ENCODE data around the gene LMX1B. TPM values are rescaled to one million over a fixed set of nuclear protein-coding genes. Genes with fewer than 3 reads are reported as not detected.

The LMX1B gene
- total RNA-seq, 1 donor from 2014 or later, result 0.26 TPM

GRCh38 chr9:126658956-126659555 lies 45.3 kb downstream of the LMX1B start:
- no peak for TF ChIP-seq CTCF (IDR thresholded peaks at IDR 0.05; ENCODE audit: unreplicated experiment)
- Mint-ChIP-seq H3K9me3 (ENCODE audit: unreplicated experiment) (no peaks in the 10 kb centered on the region), H3K27me3 (ENCODE audit: unreplicated experiment) (peaks cover 9% of the 10 kb centered on the region), H3K36me3 (ENCODE audit: low read depth, unreplicated experiment) (peaks cover 3% of the 10 kb centered on the region), H3K27ac (ENCODE audit: unreplicated experiment) (no peak overlapping the region), H3K4me3 (ENCODE audit: unreplicated experiment) (no peak overlapping the region), H3K4me1 (ENCODE audit: unreplicated experiment) (peaks cover 3% of the 10 kb centered on the region)
- DNase-seq (ENCODE audit: low spot score), result no peak

DNA sequence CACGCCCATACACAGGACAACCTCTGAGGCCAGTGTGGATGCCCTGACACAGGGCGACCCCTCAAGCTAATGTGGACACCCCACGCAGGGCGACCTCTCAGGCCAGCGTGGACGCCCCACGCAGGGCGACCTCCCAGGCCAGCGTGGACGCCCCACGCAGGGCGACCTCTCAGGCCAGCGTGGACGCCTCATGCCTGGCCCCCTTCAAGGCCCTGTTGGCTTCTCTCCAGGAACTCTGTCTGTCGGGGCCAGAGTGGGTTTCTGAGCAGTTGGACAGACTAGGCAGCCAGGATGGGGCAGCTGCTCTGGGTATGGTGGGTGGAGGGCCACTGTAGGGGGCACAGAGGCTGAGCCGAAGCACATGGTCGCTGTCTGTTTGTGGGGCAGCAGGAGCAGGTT lies 47.4 kb downstream of the LMX1B start:
- Mint-ChIP-seq H3K27me3 (ENCODE audit: unreplicated experiment) (peaks cover 10% of the 10 kb centered on the region), H3K27ac (ENCODE audit: unreplicated experiment) (no peak overlapping the region)

GRCh38 chr9:126661521-126662251 lies 48.0 kb downstream of the LMX1B start:
- H3K27ac Mint-ChIP-seq (ENCODE audit: unreplicated experiment), result peak overlapping the region; percentile 30
- H3K36me3 Mint-ChIP-seq (ENCODE audit: low read depth, unreplicated experiment), result peaks cover 3% of the 10 kb centered on the region
- peak; percentile 69 for DNase-seq (ENCODE audit: low spot score)
- no peak for TF ChIP-seq CTCF (IDR thresholded peaks at IDR 0.05; ENCODE audit: unreplicated experiment)
- H3K4me3 Mint-ChIP-seq (ENCODE audit: unreplicated experiment), result no peak overlapping the region
- H3K9me3 Mint-ChIP-seq (ENCODE audit: unreplicated experiment), result no peaks in the 10 kb centered on the region
- H3K4me1 Mint-ChIP-seq (ENCODE audit: unreplicated experiment), result peaks cover 17% of the 10 kb centered on the region
- peaks cover 14% of the 10 kb centered on the region for H3K27me3 Mint-ChIP-seq (ENCODE audit: unreplicated experiment)

More for the DNA sequence above, 47.4 kb downstream of the LMX1B start:
- DNase-seq (ENCODE audit: low spot score), result no peak
- no peak for TF ChIP-seq CTCF (IDR thresholded peaks at IDR 0.05; ENCODE audit: unreplicated experiment)
- Mint-ChIP-seq H3K36me3 (ENCODE audit: low read depth, unreplicated experiment) (peaks cover 3% of the 10 kb centered on the region), H3K4me3 (ENCODE audit: unreplicated experiment) (no peak overlapping the region), H3K4me1 (ENCODE audit: unreplicated experiment) (peaks cover 11% of the 10 kb centered on the region), H3K9me3 (ENCODE audit: unreplicated experiment) (no peaks in the 10 kb centered on the region)

DNA sequence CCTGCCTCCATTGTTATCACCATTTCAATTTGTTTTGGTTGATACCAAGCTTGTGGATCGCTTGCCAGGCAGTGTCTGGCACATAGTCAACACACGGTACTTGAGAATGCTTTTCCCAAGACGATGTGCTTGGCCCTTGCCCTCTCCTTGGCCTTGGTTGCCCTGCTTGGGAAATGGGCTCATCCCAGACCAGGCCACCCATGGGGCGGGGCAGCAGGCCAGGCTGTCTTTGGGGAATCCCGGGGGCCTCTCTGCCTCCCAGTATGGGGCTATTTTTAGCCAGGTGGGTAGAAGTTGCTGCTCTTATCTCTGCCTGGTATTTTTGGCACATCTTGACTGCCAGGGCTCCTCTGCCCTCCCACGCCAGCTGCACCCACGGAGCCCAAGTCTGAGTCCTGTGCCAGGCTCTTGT lies 49.9 kb downstream of the LMX1B start:
- Mint-ChIP-seq H3K4me1 (ENCODE audit: unreplicated experiment) (peaks cover 18% of the 10 kb centered on the region), H3K27ac (ENCODE audit: unreplicated experiment) (no peak overlapping the region)
- no peak for DNase-seq (ENCODE audit: low spot score)

More for the DNA sequence above, 49.9 kb downstream of the LMX1B start:
- Mint-ChIP-seq H3K9me3 (ENCODE audit: unreplicated experiment) (no peaks in the 10 kb centered on the region), H3K36me3 (ENCODE audit: low read depth, unreplicated experiment) (peaks cover under 1% of the 10 kb centered on the region), H3K4me3 (ENCODE audit: unreplicated experiment) (no peak overlapping the region), H3K27me3 (ENCODE audit: unreplicated experiment) (peaks cover 14% of the 10 kb centered on the region)
- TF ChIP-seq CTCF (IDR thresholded peaks at IDR 0.05; ENCODE audit: unreplicated experiment), result no peak

All from endothelial cell (in vitro differentiated cells).